CD8-positive, alpha-beta memory T cell (primary cell): Measurements from ENCODE around the gene UQCRC2. TPM values are rescaled to one million over a fixed set of nuclear protein-coding genes. Genes with fewer than 3 reads are reported as not detected.

Source experiments
- CTCF ChIA-PET: fragments of 350-600 bp; sonication (Branson Sonifier 250); formaldehyde crosslinking; loops from one replicate; lab custom pipeline; 2021; ENCODE audit warnings: antibody characterized with exemption; lab: Charles Lee
- POLR2A ChIA-PET: fragments of 350-600 bp; sonication (Branson Sonifier 250); formaldehyde crosslinking; loops from one replicate; lab custom pipeline; 2021; ENCODE audit warnings: antibody characterized with exemption; lab: Charles Lee
- DNase-seq, 5 donors: peaks; one replicate each; pipeline versions ENCODE4 v3.0.0 to v3.0.0-alpha.2; 2020 to 2022; ENCODE audit warnings: mixed read lengths in 1 of 5
- H3K27ac ChIP-seq: one replicate; pipeline ENCODE4 v1.7.0; 2013; ENCODE audit warnings: low read depth, mild to moderate bottlenecking, low read length, moderate library complexity
- H3K27me3 ChIP-seq: 2 replicates; pipeline ENCODE4 v1.7.0; 2013; ENCODE audit warnings: low read length, mild to moderate bottlenecking; ENCODE audit not compliant: insufficient read depth, poor library complexity, severe bottlenecking
- H3K36me3 ChIP-seq: 2 replicates; pipeline ENCODE4 v1.7.0; 2013; ENCODE audit warnings: mild to moderate bottlenecking, low read length, moderate library complexity; ENCODE audit not compliant: insufficient read depth
- H3K4me1 ChIP-seq: 2 replicates; pipeline ENCODE4 v1.7.0; 2013; ENCODE audit warnings: mild to moderate bottlenecking, low read length, moderate library complexity; ENCODE audit not compliant: insufficient read depth
- H3K4me3 ChIP-seq: 2 replicates; pipeline ENCODE4 v1.7.0; 2013; ENCODE audit warnings: mild to moderate bottlenecking, low read length
- H3K9me3 ChIP-seq: 2 replicates; pipeline ENCODE4 v1.7.0; 2013; ENCODE audit warnings: mild to moderate bottlenecking, low read length
- H3K27ac Mint-ChIP-seq, 8 donors: one replicate each; pipeline ENCODE4 v1.8.0; 2020 to 2021; ENCODE audit warnings: mixed read lengths in 8 of 8, mild to moderate bottlenecking in 6 of 8, inconsistent platforms in 3 of 8, moderate library complexity in 3 of 8
- H3K27me3 Mint-ChIP-seq, 2 donors: one replicate each; pipeline ENCODE4 v1.8.0; 2020 to 2021; ENCODE audit warnings: mixed read lengths in 2 of 2, mild to moderate bottlenecking in 1 of 2, moderate library complexity in 1 of 2
- H3K36me3 Mint-ChIP-seq, 3 donors: one replicate each; pipeline ENCODE4 v1.8.0; 2020 to 2021; ENCODE audit warnings: mixed read lengths in 3 of 3, inconsistent platforms in 1 of 3, mild to moderate bottlenecking in 1 of 3
- H3K4me1 Mint-ChIP-seq, 3 donors: one replicate each; pipeline ENCODE4 v1.8.0; 2020 to 2021; ENCODE audit warnings: mixed read lengths in 3 of 3, inconsistent platforms in 1 of 3, mild to moderate bottlenecking in 1 of 3
- H3K4me3 Mint-ChIP-seq, 7 donors: one replicate each; pipeline ENCODE4 v1.8.0; 2020 to 2021; ENCODE audit warnings: mixed read lengths in 7 of 7, mild to moderate bottlenecking in 6 of 7, moderate library complexity in 4 of 7, inconsistent platforms in 2 of 7
- H3K9me3 Mint-ChIP-seq, 5 donors: one replicate each; pipeline ENCODE4 v1.8.0; 2020 to 2022; ENCODE audit warnings: mixed read lengths in 5 of 5, mild to moderate bottlenecking in 3 of 5, moderate library complexity in 2 of 5, inconsistent platforms in 1 of 5
- polyA plus RNA-seq: library from polyadenylated mRNA; unstranded; fragments of 300-500 nt; fragmentation: Illumina TruSeq; gene quantifications from one replicate; pipeline ENCODE4 v1.2.3, GENCODE V29; 2021
- total RNA-seq, 2 experiments: library from RNA; stranded (reverse); gene quantifications; one replicate each; pipeline ENCODE4 v1.2.3, GENCODE V29; 2021

Gene UQCRC2
- total and polyA plus RNA-seq, 3 experiments from 2014 or later = 171 to 209 (median 201) TPM

GRCh38 chr16:21946889-21947635 is 6.1 kb upstream of the UQCRC2 start:
- Histone ChIP-seq H3K27me3 (no peaks in the 10 kb centered on the region), H3K4me1 (peaks cover 24% of the 10 kb centered on the region), H3K27ac (no peak overlapping the region), H3K36me3 (no peaks in the 10 kb centered on the region), H3K9me3 (no peaks in the 10 kb centered on the region), H3K4me3 (no peak overlapping the region)
- ChIA-PET POLR2A (no interaction called here), CTCF (interaction anchor here (2.1 kb wide), 1 partner anchor 13 kb away, joined by 5 read pairs; no protein-coding TSS in a partner anchor)
- peak overlapping the region in 1 of 7 donors; percentile 84 for H3K4me3 Mint-ChIP-seq
- peaks cover 0 to 10% (median 6%) of the 10 kb centered on the region in 3 donors for H3K36me3 Mint-ChIP-seq
- no peaks in the 10 kb centered on the region for H3K9me3 Mint-ChIP-seq
- no peak for DNase-seq
- peak overlapping the region in 6 of 8 donors; percentile 27 to 90 (median 55) for H3K27ac Mint-ChIP-seq
- no peaks in the 10 kb centered on the region for H3K27me3 Mint-ChIP-seq
- H3K4me1 Mint-ChIP-seq = peaks cover 25 to 39% (median 38%) of the 10 kb centered on the region in 3 donors

- no peak for DNase-seq
- Mint-ChIP-seq H3K27ac (peak overlapping the region in 6 of 8 donors; percentile 43 to 79 (median 64)), H3K36me3 (peaks cover 0 to 23% (median 6%) of the 10 kb centered on the region in 3 donors), H3K4me1 (peaks cover 43 to 60% (median 59%) of the 10 kb centered on the region in 3 donors), H3K27me3 (no peaks in the 10 kb centered on the region), H3K4me3 (peak overlapping the region in 1 of 7 donors; percentile 51), H3K9me3 (no peaks in the 10 kb centered on the region)
- ChIA-PET POLR2A (no interaction called here), CTCF (no interaction called here)
- Histone ChIP-seq H3K4me3 (no peak overlapping the region), H3K27ac (no peak overlapping the region), H3K36me3 (no peaks in the 10 kb centered on the region), H3K27me3 (no peaks in the 10 kb centered on the region), H3K4me1 (peaks cover 36% of the 10 kb centered on the region), H3K9me3 (no peaks in the 10 kb centered on the region)
Measured at GRCh38 chr16:21949713-21950260, 3.4 kb upstream of the UQCRC2 start.

DNA sequence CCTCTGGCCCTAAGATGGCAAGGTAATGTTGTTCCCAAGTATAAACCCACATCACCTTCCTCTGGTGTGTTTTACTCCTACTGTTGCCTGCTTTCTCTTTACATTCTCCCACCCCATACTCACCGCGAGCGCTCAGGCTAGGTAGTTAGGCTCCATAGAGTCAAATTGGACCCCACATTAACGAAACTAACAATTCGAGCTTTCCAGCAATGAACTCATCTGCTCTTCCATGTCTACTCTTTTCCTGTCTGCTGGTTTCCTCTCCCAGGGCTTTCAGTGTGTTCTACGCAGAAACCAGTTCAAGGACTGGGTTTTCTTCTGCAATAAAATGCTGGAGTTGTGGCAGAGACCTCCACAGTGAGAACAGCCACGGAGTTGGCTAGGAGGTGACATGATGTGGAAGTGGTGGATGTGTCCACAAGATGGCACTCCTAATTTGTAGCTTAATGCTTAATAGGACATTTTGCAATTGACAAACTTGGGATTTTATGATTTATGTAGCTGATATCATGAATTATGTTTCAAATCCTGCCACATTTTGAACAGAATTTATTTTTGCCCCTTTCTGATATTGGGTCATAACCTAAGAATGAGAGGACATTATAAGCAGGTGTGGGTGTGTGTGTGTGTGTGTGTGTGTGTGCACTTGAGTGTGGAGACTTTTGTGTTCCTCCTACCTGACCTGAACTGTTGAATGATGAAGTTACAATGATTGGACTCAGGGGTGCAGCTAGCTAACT is 2.2 kb upstream of the UQCRC2 start:
- peak in 2 of 5 donors; percentile 9 to 26 for DNase-seq
- peaks cover 50 to 71% (median 70%) of the 10 kb centered on the region in 3 donors for H3K4me1 Mint-ChIP-seq
- Histone ChIP-seq H3K27me3 (no peaks in the 10 kb centered on the region), H3K9me3 (no peaks in the 10 kb centered on the region), H3K4me1 (peaks cover 43% of the 10 kb centered on the region), H3K27ac (no peak overlapping the region), H3K36me3 (no peaks in the 10 kb centered on the region), H3K4me3 (no peak overlapping the region)
- peak overlapping the region; percentile 48 to 96 (median 90) for H3K27ac Mint-ChIP-seq
- POLR2A ChIA-PET = no interaction called here
- CTCF ChIA-PET = interaction anchor here (0.7 to 1.3 kb wide), 3 partner anchors 9 to 345 kb away, joined by 3 to 7 read pairs (median 5); no protein-coding TSS in a partner anchor
- peak overlapping the region; percentile 31 to 90 (median 71) for H3K4me3 Mint-ChIP-seq
- H3K9me3 Mint-ChIP-seq = no peaks in the 10 kb centered on the region
- H3K27me3 Mint-ChIP-seq = no peaks in the 10 kb centered on the region
- H3K36me3 Mint-ChIP-seq = peaks cover 0 to 28% (median 6%) of the 10 kb centered on the region in 3 donors

GRCh38 chr16:21952040-21952792 is 945 bp upstream of the UQCRC2 start:
- H3K27ac ChIP-seq = peak overlapping the region; percentile 97
- H3K9me3 ChIP-seq = no peaks in the 10 kb centered on the region
- Mint-ChIP-seq H3K9me3 (no peaks in the 10 kb centered on the region), H3K36me3 (peaks cover 0 to 38% (median 4%) of the 10 kb centered on the region in 3 donors), H3K27ac (peak overlapping the region; percentile 95 to 100 (median 99)), H3K27me3 (no peaks in the 10 kb centered on the region), H3K4me3 (peak overlapping the region; percentile 96 to 100 (median 99)), H3K4me1 (peaks cover 48 to 75% (median 74%) of the 10 kb centered on the region in 3 donors)
- H3K4me1 ChIP-seq = peaks cover 43% of the 10 kb centered on the region
- CTCF ChIA-PET = interaction anchor here (1.0 to 1.7 kb wide), 2 partner anchors 16 to 236 kb away, joined by 3 to 9 read pairs; no protein-coding TSS in a partner anchor
- POLR2A ChIA-PET = interaction anchor here (1.4 to 1.8 kb wide), 2 partner anchors 55 to 132 kb away, joined by 4 to 7 read pairs; partner anchors contain the start of gene MOSMO
- no peaks in the 10 kb centered on the region for H3K27me3 ChIP-seq
- DNase-seq = peak; percentile 65 to 83 (median 73)
- peak overlapping the region; percentile 99 for H3K4me3 ChIP-seq
- H3K36me3 ChIP-seq = no peaks in the 10 kb centered on the region

DNA sequence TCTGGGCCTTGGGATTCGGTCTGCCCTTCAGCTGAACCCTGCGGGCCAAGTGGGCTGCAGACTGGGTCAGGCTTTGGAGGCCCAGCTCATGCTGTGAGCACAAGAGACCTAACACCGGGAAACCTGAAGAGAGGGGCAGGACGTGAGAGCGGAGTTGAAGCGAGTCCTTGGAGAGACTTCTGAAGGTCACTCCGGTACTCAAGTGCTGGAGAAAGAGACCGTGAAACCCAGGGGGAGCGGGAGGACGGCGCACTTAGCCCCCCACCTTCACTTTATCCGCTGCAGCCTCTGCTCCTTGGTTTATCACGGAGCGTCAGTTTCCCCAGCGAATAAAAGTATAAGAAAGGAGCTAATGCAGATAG is 361 bp downstream of the UQCRC2 start:
- Histone ChIP-seq H3K9me3 (no peaks in the 10 kb centered on the region), H3K4me1 (peaks cover 43% of the 10 kb centered on the region), H3K4me3 (peak overlapping the region; percentile 99), H3K27ac (peak overlapping the region; percentile 97), H3K27me3 (no peaks in the 10 kb centered on the region), H3K36me3 (peaks cover 9% of the 10 kb centered on the region)
- H3K4me3 Mint-ChIP-seq = peak overlapping the region; percentile 96 to 100 (median 99)
- peak overlapping the region; percentile 95 to 100 (median 99) for H3K27ac Mint-ChIP-seq
- H3K36me3 Mint-ChIP-seq = peaks cover 0 to 49% (median 9%) of the 10 kb centered on the region in 3 donors
- ChIA-PET POLR2A (interaction anchor here (0.8 to 1.8 kb wide), 2 partner anchors 13 to 54 kb away, joined by 4 read pairs; partner anchors contain the start of gene MOSMO), CTCF (interaction anchor here (1.0 to 1.7 kb wide), 3 partner anchors 15 to 344 kb away, joined by 3 to 9 read pairs (median 4); partner anchors contain the start of gene POLR3E)
- H3K4me1 Mint-ChIP-seq = peaks cover 53 to 82% (median 80%) of the 10 kb centered on the region in 3 donors
- H3K27me3 Mint-ChIP-seq = no peaks in the 10 kb centered on the region
- H3K9me3 Mint-ChIP-seq = no peaks in the 10 kb centered on the region
- DNase-seq = no peak

- H3K27me3 Mint-ChIP-seq = no peaks in the 10 kb centered on the region
- DNase-seq = no peak
- Histone ChIP-seq H3K9me3 (no peaks in the 10 kb centered on the region), H3K27ac (no peak overlapping the region), H3K4me1 (peaks cover 16% of the 10 kb centered on the region), H3K36me3 (peaks cover 42% of the 10 kb centered on the region), H3K27me3 (no peaks in the 10 kb centered on the region), H3K4me3 (no peak overlapping the region)
- peaks cover 35 to 55% (median 54%) of the 10 kb centered on the region in 3 donors for H3K4me1 Mint-ChIP-seq
- POLR2A ChIA-PET = no interaction called here
- H3K9me3 Mint-ChIP-seq = no peaks in the 10 kb centered on the region
- CTCF ChIA-PET = interaction anchor here (0.8 to 1.3 kb wide), 2 partner anchors 120 to 230 kb away, joined by 3 read pairs; no protein-coding TSS in a partner anchor
- peaks cover 6 to 75% (median 20%) of the 10 kb centered on the region in 3 donors for H3K36me3 Mint-ChIP-seq
- peak overlapping the region in 4 of 8 donors; percentile 17 to 82 (median 55) for H3K27ac Mint-ChIP-seq
- peak overlapping the region in 3 of 7 donors; percentile 4 to 56 (median 8) for H3K4me3 Mint-ChIP-seq
Measured at GRCh38 chr16:21957714-21958346, 4.7 kb downstream of the UQCRC2 start.
